Hepatocyte (in vitro differentiated cells): ENCODE measurements around the gene MACO1. TPM values are rescaled to one million over a fixed set of nuclear protein-coding genes. Genes with fewer than 3 reads are reported as not detected.

Experiments
- DNase-seq: peaks from one replicate; pipeline ENCODE4 v3.0.0-alpha.2; 2016; ENCODE audit warnings: low spot score
- H2AFZ ChIP-seq: fragments of 200-600 bp; sonication (generic); 2 replicates; pipeline ENCODE4 v1.6.0; 2016; ENCODE audit warnings: antibody characterized with exemption, mild to moderate bottlenecking
- H3K27ac ChIP-seq: fragments of 200-600 bp; sonication (generic); 2 replicates; pipeline ENCODE4 v1.5.1; 2016; ENCODE audit warnings: mild to moderate bottlenecking
- H3K27me3 ChIP-seq: fragments of 200-600 bp; sonication (generic); 2 replicates; pipeline ENCODE4 v1.6.1; 2016
- H3K36me3 ChIP-seq: fragments of 200-600 bp; sonication (generic); replicated peaks from 2 replicates; pipeline ENCODE4 v1.5.1; 2016; ENCODE audit warnings: low read depth; ENCODE audit not compliant: insufficient read depth
- H3K4me1 ChIP-seq: fragments of 200-600 bp; sonication (generic); 2 replicates; pipeline ENCODE4 v1.5.1; 2016; ENCODE audit warnings: mild to moderate bottlenecking, moderate library complexity; ENCODE audit not compliant: insufficient read depth
- H3K4me2 ChIP-seq: fragments of 200-600 bp; sonication (generic); 2 replicates; pipeline ENCODE4 v1.6.0; 2016
- H3K4me3 ChIP-seq: fragments of 200-600 bp; sonication (generic); 2 replicates; pipeline ENCODE4 v1.5.1; 2016; ENCODE audit warnings: mild to moderate bottlenecking
- H3K79me2 ChIP-seq: fragments of 200-600 bp; sonication (generic); 2 replicates; pipeline ENCODE4 v1.6.0; 2017; ENCODE audit warnings: mild to moderate bottlenecking
- H3K9me2 ChIP-seq: fragments of 200-600 bp; sonication (generic); replicated peaks from 2 replicates; pipeline ENCODE4 v1.6.0; 2017; ENCODE audit warnings: mild to moderate bottlenecking; ENCODE audit not compliant: insufficient read depth
- H3K9me3 ChIP-seq: fragments of 200-600 bp; sonication (generic); 2 replicates; pipeline ENCODE4 v1.5.1; 2016; ENCODE audit warnings: low read depth, mild to moderate bottlenecking
- H4K20me1 ChIP-seq: fragments of 200-600 bp; sonication (generic); 2 replicates; pipeline ENCODE4 v1.6.0; 2016; ENCODE audit warnings: mild to moderate bottlenecking; ENCODE audit not compliant: insufficient read depth, poor library complexity, severe bottlenecking
- EZH2 ChIP-seq: fragments of 200-600 bp; sonication (generic); IDR thresholded peaks from 2 replicates; pipeline ENCODE4 v1.6.1; 2016; ENCODE audit warnings: antibody characterized with exemption, mild to moderate bottlenecking, borderline replicate concordance
- EZH2phosphoT487 ChIP-seq: fragments of 200-600 bp; sonication (generic); IDR thresholded peaks from one replicate; pipeline ENCODE4 v1.6.1; 2018; ENCODE audit warnings: antibody characterized with exemption, mild to moderate bottlenecking, low read depth, moderate library complexity; ENCODE audit not compliant: unreplicated experiment, severe bottlenecking
- WGBS: methylation state at CpG from one replicate; pipeline ENCODE4 v1.1.6; 2016; ENCODE audit warnings: low lambda C conversion rate; ENCODE audit errors: missing lambda C conversion rate; 5-methylcytosine and 5-hydroxymethylcytosine counted together
- polyA plus RNA-seq: library from polyadenylated mRNA; unstranded; fragments of >200 nt; fragmentation: Nextera tagmentation; extraction: Ambion mirVana; gene quantifications from 2 replicates; pipeline ENCODE4 v1.2.1, GENCODE V29; 2016
- total RNA-seq: library from RNA; depleted of rRNA; stranded (reverse); fragments of >200 nt; gene quantifications from 2 replicates; pipeline ENCODE4 v1.2.3, GENCODE V29; 2014
- TF ChIP-seq, protein P1 (sequence below): fragments of 200-600 bp; sonication (generic); IDR thresholded peaks from 2 replicates; pipeline ENCODE4 v1.5.1; 2016; ENCODE audit warnings: antibody characterized with exemption, mild to moderate bottlenecking; ENCODE audit not compliant: poor library complexity

The MACO1 gene
- total and polyA plus RNA-seq, 2 experiments from 2014 or later = 14.1 to 27.0 TPM

DNA sequence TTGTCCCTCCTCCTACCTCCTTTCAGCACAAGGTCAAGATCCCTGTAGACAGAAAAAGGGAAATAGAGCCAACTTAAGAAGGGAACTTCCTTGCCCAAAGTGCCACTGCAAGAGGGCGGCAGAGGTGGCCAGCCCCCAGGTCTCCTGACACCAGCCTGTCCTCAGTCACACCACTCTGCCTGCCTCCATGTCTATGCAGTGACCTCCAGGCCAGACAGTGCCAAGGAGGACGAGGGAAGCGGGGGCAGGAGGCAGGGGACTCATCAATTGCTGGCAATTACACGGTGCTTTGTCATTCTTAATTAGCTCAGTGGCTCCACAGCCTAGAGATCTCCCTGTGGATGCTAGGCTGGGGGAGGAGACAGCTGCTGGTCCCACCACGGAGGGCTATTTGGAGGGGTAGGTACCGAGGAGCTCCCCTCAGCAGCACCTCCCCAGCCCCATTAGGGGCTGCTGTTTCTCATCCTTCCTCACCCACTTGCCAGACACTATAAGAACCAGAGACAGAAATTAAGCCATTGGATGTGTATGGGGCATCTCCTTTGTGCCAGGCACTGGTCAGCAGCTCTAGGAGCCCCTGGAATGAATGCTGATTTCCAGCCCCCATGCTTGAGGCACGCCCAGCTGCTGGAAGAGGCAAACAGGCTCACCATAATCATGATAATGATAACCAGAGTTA, 106.6 kb downstream of the MACO1 start:
- Histone ChIP-seq H3K9me2 (no peaks in the 10 kb centered on the region), H3K4me1 (no peaks in the 10 kb centered on the region), H3K9me3 (no peaks in the 10 kb centered on the region), H3K4me2 (no peak overlapping the region), H4K20me1 (no peaks in the 10 kb centered on the region), H3K27me3 (no peaks in the 10 kb centered on the region), H3K4me3 (no peak overlapping the region), H2AFZ (no peak overlapping the region), H3K27ac (no peak overlapping the region), H3K79me2 (no peaks in the 10 kb centered on the region), H3K36me3 (no peaks in the 10 kb centered on the region)
- WGBS = 61% methylated on average over 7 of the region's 7 CpGs
- DNase-seq = no peak
- TF ChIP-seq EZH2phosphoT487 (no peak), EZH2 (no peak)
- TF ChIP-seq, protein P1, sequence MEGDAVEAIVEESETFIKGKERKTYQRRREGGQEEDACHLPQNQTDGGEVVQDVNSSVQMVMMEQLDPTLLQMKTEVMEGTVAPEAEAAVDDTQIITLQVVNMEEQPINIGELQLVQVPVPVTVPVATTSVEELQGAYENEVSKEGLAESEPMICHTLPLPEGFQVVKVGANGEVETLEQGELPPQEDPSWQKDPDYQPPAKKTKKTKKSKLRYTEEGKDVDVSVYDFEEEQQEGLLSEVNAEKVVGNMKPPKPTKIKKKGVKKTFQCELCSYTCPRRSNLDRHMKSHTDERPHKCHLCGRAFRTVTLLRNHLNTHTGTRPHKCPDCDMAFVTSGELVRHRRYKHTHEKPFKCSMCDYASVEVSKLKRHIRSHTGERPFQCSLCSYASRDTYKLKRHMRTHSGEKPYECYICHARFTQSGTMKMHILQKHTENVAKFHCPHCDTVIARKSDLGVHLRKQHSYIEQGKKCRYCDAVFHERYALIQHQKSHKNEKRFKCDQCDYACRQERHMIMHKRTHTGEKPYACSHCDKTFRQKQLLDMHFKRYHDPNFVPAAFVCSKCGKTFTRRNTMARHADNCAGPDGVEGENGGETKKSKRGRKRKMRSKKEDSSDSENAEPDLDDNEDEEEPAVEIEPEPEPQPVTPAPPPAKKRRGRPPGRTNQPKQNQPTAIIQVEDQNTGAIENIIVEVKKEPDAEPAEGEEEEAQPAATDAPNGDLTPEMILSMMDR = no peak

DNA sequence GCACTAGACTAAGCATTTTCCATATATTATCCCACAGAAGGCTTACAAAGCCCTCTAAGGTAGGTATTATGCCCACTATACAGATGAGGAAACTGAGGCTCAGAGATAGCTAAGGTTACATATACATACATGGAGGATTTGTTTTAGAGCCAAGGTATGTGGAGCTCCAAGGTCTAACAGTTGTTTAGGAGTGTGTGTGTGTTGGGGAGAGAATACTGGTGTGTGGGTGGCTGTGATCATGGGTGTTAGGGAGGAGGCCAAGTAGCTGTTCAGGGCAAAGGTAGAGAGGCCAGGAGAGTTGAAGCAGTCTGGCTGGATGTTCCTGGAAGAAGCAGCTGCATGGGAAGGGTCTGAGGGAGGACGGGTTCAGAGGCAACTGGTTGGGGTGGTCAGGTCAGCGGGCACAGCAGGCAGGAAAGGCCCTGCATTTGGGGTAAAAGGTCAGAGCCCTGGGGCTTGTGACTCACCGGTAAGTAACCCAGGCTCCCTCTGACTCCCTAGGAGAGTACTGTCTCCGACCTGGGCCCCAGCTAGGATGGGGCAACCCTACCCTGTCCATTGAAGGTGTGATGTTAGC, 107.6 kb downstream of the MACO1 start:
- no peak overlapping the region for H3K4me3 ChIP-seq
- H3K36me3 ChIP-seq = no peaks in the 10 kb centered on the region
- no peak overlapping the region for H3K27ac ChIP-seq
- no peak overlapping the region for H3K4me2 ChIP-seq
- H3K9me2 ChIP-seq = no peaks in the 10 kb centered on the region
- no peaks in the 10 kb centered on the region for H3K4me1 ChIP-seq
- H3K79me2 ChIP-seq = no peaks in the 10 kb centered on the region
- DNase-seq = no peak
- H3K9me3 ChIP-seq = no peaks in the 10 kb centered on the region
- 69% methylated on average over 4 of the region's 4 CpGs for WGBS
- TF ChIP-seq EZH2 = no peak
- TF ChIP-seq EZH2phosphoT487 = no peak
- TF ChIP-seq, protein P1 = no peak
- no peaks in the 10 kb centered on the region for H4K20me1 ChIP-seq
- no peaks in the 10 kb centered on the region for H3K27me3 ChIP-seq
- H2AFZ ChIP-seq = no peak overlapping the region

DNA sequence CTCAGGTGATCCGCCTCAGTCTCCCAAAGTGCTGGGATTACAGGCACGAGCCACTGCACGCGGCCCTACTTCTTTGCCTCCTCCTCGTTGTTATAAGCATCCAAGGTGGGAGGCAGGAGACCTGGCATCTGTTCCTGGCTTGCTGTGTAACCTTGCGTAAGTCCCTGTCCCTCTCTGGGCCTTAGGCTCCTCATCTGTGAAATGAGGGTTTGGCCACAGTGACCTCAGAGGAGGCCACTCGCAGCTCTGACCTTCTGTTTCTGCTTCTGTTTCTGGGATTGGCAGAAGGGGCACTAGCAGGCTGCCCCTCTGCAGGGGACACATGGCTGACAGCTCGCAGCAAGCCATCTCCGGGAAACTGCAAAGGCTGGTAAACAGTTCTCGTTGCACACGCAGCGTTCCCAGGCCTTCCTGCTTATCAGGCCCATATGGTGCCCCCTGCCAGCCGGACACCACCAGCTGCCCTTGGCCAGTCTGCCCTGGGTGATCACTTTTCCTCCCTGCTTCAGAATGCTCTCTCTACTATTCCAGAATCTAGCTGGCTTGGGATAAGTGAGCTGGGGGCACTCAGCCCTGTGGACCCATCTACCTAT, 110.1 kb downstream of the MACO1 start:
- peaks cover 8% of the 10 kb centered on the region for H3K4me1 ChIP-seq
- peaks cover 20% of the 10 kb centered on the region for H3K79me2 ChIP-seq
- no peaks in the 10 kb centered on the region for H3K36me3 ChIP-seq
- H3K9me3 ChIP-seq = no peaks in the 10 kb centered on the region
- H2AFZ ChIP-seq = no peak overlapping the region
- no peak for DNase-seq
- no peaks in the 10 kb centered on the region for H3K9me2 ChIP-seq
- H3K27me3 ChIP-seq = no peaks in the 10 kb centered on the region
- no peak overlapping the region for H3K4me3 ChIP-seq
- H3K4me2 ChIP-seq = no peak overlapping the region
- TF ChIP-seq EZH2 (no peak), EZH2phosphoT487 (no peak)
- TF ChIP-seq, protein P1 = no peak
- no peak overlapping the region for H3K27ac ChIP-seq
- H4K20me1 ChIP-seq = no peaks in the 10 kb centered on the region
- WGBS = 89% methylated on average over 13 of the region's 13 CpGs
